Daoy (cell line): ENCODE data around the gene KRTAP5-7. TPM values are rescaled to one million over a fixed set of nuclear protein-coding genes. Genes with fewer than 3 reads are reported as not detected.
"Not testable (repeated sequence)": the region's sequence is repeated elsewhere in the genome, so short reads cannot be mapped to it uniquely, and the experiment has no call there.

ENCODE experiments used
- DNase-seq: peaks from one replicate; pipeline ENCODE4 v3.0.0-alpha.2; 2015; ENCODE audit warnings: low read depth
- total RNA-seq: library from RNA; depleted of rRNA; stranded (reverse); fragments of >200 nt; shearing (Covaris generic); gene quantifications from 2 replicates; pipeline ENCODE4 v1.2.3, GENCODE V29; 2014

The KRTAP5-7 gene
- total RNA-seq, 1 experiment from 2014 or later = not detected

DNA sequence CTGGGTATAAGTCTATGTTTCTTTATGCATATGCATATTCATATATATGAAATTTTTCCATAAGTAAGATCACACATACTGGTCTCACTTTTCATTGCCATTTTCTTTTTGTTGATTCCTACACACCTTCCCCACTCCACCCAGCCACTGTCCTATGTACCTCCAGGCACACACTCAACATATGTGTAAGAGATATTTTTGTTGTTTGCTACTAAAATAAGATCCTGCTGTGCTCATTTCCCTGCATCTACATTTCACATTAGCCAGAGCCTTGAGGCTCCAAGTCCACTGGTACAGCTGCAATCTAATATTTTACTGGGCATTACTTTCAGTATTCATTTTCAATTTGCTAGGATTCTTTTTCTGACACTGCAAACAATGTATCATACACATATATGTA, 30.2 kb downstream of the KRTAP5-7 start:
- no peak for DNase-seq

DNA sequence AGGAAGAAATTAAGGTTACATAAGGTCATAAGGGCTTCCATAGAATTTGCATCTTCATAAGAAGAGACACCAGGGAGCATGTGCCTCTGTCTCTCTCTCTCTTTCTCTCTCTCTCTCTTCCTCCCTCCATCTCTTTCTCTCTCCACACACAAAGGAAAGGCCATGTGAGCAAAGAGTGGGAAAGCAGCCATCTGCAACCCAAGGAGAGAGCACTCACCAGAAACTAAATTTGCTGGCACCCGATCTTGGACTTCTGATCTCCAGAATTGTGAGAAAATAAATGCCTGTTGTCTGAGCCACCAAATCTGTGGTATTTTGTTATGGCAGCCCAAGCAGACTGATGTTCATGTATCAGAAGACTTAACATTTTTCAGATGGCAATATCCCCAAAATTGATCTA, 31.9 kb downstream of the KRTAP5-7 start:
- DNase-seq = no peak

DNA sequence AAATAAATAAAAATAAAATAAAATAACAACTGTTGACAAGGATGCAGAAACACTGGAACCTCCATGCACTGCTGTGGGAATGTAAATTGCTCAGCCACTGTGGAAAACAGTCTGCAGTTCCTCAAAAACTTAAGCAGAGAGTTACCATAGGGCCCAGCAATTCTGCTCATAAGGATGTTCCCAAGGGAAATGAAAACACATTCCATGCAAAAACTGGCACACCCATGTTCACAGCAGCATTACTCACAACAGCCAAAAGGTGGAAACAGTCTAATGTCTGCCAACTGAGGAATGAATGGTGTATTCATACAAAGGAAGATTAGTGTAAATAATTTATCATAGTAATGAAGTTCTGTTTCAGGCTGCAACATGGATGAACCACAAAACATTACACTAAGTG, 35.1 kb downstream of the KRTAP5-7 start:
- no peak for DNase-seq

DNA sequence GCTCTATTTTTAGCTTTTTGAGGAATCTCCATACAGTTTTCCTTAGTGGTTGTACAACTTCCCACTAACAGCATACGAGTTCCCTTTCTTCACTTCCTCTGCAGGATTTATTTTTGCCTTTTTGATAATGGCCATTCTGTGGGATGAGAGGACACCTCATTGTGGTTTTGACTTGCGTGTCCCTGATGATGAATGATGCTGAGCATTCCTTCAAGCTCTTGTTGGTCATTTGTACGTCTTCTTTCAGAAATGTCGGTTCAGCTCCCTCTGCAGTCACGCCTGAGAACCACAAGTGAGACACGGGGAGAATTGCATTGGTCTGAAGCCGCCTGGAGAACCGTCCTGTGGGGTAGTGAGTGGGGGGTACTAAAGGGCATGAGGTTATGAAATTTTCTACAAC, 36.3 kb downstream of the KRTAP5-7 start:
- DNase-seq = peak; percentile 61

DNA sequence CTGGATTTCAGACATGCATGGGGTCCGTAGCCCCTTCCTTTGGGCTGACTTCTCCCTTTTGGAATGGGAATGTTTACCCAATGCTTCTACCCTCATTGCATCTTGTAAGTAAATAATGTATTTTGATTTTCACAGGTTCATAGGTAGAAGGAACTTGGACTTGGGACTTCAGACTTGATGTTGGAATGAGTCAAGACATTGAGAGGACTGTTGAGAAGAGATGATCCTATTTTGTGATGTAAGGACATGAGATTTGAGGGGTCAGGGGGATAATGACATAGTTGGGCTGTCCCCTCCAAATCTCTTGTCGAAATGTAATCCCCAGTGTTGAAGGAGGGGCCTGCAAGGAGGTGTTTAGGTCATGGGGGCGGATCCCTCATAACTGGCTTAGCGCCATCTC, 37.4 kb downstream of the KRTAP5-7 start:
- DNase-seq = no peak

DNA sequence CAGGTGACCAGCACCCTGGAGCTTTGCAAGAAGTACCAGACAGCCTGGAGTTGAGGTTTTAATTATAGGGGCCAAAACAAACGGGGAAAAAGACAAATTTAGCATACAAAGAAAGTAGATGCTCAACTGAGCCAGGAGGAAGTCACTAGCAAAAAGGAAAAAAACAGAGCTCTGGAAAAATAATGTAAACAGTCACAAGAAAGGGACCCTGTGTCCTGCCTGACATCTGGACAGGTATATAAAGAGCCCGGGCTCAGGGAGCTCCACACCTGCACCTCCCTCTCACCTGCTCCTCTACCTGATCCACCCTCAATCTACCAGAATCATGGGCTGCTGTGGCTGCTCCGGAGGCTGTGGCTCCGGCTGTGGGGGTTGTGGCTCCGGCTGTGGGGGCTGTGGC, 38.2 kb downstream of the KRTAP5-7 start, which contains the start of gene KRTAP5-10:
Gene KRTAP5-10 (plus strand): TSS at position 301 of the 400 bp plus-strand sequence. CDS start 25 bp downstream, at position 326.
- DNase-seq = no peak

DNA sequence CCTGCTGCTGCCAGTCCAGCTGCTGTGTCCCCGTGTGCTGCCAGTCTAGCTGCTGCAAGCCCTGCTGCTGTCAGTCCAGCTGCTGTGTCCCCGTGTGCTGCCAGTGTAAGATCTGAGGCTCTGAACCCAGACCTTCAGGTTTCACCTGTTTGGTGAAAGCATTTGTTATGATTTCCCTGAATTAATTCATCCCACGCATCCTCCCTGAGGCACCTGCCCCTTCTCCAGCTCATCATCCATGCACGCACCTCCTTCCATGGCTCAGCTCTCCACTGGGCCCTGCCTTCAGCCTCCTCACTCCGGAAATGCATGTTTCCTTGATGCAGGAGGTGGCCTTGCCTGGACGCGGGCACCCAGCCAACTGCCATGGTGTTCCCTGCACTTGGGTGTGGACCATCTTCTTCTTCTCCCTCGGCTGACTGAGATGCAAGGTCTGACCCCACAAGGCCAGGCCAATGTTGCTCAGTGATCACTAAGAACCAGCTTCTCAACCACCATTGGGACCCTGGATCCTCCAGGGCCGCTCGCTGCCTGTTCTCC, 39.1 kb downstream of the KRTAP5-7 start:
- DNase-seq = no peak

DNA sequence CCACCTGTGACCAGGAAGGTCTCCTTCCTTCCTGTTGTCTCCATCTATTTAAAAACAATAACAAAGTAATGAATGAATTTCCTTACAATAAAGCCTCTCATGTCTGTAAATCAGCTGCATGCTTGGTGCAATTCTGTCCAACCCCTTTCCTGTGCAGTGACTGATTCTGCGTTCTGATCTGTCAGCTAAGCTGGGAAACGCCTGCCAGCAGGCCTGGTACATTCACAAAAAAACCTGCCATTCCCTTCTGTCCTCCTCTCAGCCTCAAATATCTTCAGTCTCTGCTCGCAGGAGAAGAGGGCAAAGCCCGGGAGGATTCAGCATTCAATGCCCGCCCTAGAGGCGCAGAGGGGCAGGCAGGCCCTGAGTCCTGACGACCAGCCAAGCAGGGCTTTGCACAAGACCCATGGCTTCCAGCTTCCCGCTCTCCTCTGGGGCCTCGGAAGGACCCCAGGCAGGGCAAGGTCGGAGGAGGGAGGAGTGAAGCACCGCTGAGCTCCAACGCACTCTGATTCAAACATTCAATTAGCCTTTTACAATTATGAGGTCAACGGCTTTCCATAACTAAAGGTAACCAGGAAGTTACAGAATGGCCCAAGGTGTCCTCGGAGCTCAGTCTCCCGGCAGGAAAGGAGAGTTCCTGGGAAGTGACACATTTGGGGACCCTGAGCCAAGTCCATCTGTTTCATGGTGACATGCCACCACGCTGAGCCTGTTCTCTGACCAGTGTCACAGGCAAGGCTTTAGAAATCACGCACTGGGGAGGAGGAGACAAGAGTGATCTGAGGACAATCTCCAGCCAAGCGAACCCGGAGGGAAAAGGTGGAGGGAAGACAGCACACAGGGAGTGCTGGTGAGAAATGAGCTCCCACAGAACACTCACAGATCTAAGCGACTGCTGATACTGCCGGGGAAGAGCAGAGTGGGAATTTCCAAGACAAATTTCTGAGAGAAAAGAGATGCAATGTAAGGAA, 39.8 kb downstream of the KRTAP5-7 start:
- not testable (repeated sequence) for DNase-seq

DNA sequence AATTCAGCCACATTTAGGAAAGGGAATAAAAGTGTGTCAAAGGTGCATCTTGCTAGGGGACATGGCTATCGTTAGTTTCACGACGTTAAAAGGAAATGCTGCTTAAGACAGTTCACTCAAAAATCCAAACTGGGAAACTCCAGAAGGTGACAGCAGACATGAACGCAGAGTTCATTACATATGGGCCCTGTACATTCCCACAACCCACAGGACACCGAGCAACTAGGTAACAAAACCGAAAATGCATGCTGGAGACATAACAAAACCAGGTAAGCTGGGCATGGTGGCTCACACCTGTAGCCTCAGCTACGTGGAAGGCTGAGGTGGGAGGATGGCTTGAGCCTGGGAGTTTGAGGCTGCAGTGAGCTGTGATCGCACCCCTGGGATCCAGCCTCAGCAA, 40.6 kb downstream of the KRTAP5-7 start:
- not testable (repeated sequence) for DNase-seq

DNA sequence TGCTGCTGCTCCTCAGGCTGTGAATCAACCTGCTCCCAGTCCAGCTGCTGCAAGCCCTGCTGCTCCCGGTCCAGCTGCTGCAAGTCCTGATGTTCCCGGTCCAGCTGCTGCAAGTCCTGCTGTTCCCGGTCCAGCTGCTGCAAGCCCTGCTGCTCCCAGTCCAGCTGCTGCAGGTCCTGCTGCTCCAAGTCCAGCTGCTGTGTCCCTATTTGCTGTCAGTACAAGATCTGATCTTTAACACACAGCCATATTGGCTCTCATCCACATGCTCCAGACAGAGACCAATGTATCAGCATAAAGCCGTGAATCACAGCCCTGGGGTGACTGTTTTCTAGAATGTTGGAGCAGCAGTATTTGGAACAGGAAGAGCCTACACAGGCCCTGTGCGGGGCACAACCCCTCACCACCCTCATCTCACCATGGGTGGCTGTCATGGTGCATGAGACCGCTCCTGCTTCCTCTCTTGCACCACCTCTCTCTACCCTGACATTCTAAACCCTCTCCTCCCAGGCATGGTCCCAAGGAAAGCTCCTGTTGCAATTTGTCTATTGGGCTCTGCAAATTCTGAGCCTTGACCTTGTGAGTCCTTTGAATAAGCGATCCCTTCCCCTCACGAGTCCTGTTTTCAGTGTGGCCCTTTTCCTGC, 41.8 kb downstream of the KRTAP5-7 start:
- no peak for DNase-seq

DNA sequence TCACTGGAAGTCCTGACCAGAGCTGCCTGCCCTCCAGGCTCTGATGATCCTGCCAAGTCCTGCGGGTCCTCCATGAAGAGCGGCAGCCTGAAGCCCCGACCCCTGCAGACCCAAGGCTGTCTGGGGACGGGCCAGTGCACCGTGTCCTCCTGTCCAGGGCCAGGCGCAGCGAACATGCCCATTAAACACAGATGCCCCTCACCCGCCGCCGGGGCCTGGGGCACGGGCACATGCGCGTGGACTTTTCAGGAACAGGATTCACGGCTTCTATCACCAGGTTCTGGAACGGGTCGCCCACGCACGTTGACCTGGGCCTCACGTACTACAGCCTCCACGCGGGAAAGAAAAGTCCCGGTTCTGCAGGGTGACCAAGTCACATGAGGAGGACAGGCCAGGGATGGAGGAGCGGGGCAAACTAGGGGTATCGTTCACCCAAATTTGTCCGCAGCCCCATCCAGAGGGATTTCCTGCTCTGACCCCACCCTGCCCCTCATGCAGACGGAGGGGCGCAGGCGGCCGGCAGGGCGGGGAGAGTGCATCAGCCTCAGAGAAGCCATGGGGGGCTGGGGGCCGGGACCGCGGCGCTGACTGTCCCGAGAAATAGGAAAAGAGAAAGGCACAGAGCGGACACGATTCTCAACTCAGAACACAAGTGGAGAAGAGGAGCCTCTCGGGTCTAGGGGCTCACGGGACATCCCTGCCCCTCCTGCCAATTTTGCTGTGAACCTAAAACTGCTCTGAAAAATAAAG, 44.2 kb downstream of the KRTAP5-7 start:
- DNase-seq = not testable (repeated sequence)

DNA sequence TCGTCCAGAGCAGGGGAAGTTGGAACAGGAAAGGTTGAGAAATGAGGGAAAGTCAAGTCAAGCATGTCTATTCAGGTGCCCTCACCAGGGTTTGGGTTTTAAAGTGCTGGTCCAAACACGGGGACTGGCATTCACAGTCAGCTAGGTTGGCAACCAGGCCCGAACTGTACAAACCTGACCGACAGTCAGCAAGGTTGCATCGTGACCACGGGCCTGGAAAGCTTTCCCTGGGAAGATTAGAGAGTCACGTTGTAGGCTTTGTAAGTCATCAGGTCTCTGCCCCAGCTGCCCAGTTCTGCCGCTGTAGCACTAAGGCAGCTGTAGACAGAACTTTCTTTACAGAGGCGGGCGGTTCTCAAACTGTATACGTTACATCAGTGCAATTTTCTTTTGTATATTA, 45.7 kb downstream of the KRTAP5-7 start:
- DNase-seq = no peak

DNA sequence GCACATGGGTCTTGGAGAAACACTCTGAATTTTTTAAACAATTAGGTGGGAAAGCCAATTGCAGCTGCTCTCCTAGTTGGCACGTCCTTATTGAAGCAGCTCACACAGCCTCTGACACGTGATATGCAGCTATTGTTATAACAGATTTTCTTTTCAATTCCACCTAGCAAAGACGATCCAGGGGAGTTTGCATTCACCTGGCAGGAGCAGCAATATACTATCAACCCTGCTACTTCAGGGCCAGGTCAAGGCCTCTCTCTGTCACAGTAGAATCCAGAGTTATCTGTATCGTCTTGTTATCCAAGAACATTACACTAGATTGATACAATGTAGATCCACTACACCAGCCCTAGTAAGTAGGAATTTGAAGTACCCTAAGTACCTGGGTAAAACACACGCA, 47.4 kb downstream of the KRTAP5-7 start:
- DNase-seq = no peak

DNA sequence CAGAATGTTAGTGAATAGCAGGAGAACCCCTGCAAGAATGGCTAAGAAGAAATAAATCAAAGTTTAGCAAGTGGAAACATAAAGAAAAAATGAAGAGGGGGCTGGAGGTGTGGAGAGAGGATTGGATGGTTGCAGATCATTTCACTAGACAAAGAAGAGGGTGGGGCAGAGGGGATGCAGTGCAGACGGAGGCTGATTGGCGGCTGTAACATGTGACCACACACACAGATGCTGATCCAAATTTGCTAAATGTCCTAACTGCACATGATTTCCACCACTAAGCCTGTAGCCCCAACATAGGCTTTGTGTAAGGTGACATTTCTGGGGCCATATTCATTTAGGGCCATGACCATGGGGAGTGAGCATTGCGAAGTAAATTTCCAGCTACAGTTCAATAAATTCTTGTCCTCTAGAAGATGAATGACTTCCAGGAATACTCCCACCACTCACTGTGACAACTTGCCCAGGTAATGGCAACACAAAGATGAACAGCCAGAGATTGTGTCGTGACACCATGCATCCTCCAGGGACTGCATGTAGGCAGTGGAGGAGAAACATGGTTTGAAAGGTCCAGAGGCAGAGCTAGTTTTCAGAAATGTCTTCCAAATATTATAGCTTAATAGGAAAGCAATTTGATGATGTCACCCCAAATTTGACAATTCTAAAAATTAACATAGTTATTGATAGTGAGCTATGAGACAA, 48.8 kb downstream of the KRTAP5-7 start:
- no peak for DNase-seq

DNA sequence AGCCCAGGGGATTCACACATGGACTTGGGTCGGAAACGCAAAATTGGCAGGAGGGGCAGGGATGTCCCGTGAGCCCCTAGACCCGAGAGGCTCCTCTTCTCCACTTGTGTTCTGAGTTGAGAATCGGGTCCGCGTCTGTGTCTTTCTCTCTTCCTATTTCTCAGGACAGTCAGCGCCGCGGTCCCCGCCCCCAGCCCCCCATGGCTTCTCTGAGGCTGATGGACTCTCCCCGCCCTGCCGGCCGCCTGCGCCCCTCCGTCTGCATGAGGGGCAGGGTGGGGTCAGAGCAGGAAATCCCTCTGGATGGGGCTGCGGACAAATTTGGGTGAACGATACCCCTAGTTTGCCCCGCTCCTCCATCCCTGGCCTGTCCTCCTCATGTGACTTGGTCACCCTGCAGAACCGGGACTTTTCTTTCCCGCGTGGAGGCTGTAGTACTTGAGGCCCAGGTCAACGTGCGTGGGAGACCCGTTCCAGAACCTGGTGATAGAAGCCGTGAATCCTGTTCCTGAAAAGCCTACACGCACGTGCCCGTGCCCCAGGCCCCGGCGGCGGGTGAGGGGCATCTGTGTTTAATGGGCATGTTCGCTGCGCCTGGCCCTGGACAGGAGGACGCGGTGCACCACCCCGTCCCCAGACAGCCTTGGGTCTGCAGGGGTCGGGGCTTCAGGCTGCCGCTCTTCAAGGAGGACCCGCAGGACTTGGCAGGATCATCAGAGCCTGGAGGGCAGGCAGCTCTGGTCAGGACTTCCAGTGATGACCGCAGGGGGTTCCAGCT, 49.8 kb downstream of the KRTAP5-7 start:
- not testable (repeated sequence) for DNase-seq

DNA sequence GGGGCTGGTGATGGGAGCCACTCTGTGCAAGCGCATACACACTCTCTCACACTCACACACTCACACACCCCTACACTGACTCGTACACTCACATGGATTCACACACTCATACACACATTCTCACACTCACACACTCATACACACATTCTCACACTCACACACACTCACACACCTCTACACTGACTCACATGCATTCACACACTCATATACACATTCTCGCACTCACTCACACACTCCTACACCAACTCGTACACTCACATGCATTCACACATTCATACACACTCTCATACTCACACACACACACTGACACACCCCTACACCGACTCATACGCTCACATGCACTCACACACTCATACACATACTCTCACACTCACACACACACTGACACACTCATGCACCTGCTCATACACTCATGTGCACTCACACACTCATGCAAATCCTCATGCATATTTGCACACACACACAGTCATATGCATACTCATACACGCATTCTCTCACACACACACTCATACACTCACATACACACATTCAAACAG, 50.5 kb downstream of the KRTAP5-7 start:
- no peak for DNase-seq
